HG03064 (cell line): ENCODE results near the gene PRDM16.

Experiments
- ATAC-seq: cut with Tn5 transposase; IDR thresholded peaks from one replicate; pipeline ENCODE4 v1.9.1; 2021; ENCODE audit warnings: low read depth; ENCODE audit not compliant: unreplicated experiment

Gene PRDM16

DNA sequence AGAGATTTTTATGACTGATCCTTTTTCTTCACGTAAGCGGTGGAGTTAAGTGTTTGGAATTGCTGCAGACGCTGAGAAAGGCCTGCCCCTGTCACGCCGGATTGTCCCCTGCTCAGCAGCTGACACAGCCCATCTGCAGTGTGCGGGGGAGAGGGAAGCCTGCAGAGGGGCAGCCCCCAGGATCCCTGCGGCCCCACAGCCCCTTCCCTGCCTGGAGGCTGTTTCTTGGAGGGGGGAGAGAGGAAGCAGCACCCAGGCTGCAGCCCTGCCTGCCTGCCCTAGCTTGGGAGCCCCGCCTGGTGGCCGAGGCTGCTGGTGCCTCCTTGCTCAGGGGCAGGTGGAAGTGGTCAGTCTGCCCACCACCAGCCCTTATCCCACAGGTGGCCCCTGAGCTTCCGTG is 50.7 kb downstream of the PRDM16 start:
- no peak for ATAC-seq

DNA sequence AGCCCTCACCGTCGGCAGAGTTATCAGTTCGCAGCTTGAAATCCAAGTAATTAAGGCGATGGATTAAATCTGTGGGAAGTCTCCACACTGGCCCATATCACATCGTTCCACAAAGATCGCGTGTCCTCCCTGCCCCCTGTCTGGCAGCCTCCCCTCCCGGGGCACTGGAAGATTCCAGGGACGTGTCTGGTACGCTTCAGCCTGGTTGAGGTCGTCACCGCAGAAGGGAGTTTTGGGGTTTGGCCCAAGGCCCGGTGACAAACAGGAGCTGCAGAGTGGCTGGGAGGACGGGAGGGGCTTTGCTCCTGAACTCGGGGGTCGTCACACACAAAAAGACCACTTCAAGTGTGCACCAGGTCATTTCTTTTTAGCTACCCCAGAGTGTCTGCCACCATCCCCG is 51.1 kb downstream of the PRDM16 start:
- ATAC-seq: no peak

DNA sequence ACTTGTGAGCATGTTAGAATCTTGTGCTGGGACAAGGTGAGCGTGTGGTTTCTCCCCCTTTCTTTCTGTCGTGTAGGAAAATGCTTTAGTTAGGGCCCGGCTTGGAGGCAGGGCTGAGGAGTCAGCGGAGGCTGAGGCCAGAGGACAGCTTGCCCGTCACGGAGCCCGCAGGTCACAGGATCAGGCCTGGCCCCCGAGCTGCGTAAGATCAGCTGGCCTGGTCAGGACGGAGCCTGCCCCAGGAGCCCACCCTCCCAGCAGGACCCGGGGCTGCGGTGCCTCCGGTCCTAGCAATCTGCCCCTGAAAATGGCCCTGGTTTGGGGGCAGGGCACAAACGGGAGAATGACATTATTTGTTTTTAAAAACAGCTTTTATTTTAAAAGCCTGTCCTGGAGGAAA is 52.0 kb downstream of the PRDM16 start:
- no peak for ATAC-seq

DNA sequence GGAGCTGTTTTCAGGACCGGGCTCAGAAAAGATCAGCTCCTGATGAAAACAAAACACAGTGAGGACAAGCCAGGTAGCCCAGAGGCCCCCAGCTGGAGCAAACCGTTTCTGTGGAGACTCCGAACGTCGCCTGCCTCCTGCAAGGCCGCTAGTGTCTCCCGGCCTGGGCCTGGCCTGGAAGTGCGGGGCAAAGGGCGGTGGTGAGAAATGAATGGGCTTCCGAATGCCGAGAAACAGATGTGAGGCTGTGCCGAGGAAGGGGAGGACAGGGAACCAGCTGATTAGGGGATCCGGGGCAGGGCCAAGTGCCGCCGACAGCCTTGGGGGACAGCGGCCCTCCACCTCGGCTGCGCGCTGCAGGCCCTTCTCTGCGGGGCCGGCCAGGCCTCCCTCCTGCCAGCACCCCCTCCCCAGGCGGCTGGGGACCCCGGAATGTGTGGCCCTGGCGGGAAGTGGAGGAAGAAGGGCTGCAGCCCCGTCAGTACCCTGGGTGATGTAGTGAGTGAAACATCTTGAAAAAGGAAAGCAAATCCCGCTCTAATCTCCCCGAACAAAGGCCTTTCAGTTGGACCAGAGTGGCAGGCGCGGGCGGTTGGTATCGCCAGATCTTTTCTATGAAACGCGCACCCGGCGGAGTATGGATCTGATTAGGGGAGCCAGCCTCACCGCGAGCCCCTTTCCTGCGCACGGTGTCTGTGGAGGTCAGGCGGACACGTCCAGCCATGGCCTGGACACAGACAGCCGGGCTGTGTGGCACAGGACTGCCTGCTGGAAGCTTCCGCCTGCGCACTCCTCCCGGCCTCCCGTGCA is 52.6 kb downstream of the PRDM16 start:
- ATAC-seq: no peak

DNA sequence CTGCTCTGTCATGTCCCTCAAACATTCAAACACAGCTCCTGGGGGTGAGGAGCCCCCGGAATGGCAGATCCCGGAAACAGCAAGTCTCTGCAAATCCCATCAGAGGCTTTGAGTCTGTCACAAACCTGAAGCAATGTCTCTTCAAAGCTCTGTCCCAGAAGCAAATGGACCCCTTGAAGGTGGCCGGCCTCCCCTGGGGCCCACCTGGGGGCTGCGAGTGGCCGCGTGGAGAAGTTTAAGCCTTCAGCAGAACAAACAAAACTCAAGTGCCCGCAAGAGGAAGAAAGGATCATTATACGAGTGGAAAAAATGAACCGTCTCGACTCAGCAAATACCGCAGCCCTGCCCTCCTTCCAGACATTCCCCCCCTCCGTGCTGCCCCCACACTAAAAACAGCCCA is 53.3 kb downstream of the PRDM16 start:
- no peak for ATAC-seq

DNA sequence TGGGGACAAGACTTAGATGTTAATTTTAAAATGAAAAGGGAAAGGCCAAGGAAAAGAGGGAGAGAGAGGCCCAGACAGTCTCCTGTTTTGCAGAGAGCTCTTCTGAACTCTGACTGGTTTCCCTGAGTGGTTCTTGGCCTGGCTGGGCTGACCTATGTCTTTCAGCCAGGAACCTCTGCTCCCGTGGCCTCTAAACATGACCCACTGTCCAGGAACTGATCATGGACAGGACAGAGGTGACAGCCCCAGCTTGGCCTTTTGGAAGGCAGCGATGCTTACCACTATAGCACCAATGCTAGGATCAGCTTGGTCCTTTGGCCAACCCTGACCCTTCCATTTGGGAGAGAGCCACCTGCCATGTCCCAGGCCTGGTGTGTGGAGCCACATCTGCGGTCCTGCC is 55.2 kb downstream of the PRDM16 start:
- ATAC-seq: no peak

DNA sequence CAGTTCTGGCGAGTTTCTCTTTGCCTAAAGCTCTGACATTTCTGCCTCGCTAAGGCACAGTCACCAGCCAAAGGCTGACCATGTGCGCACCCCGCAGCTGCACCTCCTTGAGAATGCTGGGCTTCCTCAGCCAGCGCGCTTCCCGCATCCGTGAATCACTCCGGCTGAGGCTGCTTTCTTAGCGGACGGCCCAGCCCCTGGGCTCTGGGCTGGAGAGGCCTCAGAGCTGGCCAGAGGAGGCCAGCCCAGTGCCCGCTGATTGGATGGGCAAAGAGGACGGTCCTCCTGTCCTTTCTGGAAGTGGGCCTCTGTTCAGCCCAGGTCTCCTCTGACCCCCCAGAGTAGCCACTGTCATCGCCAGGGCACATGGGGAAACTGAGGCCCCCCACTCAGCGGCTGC is 56.1 kb downstream of the PRDM16 start:
- no peak for ATAC-seq

DNA sequence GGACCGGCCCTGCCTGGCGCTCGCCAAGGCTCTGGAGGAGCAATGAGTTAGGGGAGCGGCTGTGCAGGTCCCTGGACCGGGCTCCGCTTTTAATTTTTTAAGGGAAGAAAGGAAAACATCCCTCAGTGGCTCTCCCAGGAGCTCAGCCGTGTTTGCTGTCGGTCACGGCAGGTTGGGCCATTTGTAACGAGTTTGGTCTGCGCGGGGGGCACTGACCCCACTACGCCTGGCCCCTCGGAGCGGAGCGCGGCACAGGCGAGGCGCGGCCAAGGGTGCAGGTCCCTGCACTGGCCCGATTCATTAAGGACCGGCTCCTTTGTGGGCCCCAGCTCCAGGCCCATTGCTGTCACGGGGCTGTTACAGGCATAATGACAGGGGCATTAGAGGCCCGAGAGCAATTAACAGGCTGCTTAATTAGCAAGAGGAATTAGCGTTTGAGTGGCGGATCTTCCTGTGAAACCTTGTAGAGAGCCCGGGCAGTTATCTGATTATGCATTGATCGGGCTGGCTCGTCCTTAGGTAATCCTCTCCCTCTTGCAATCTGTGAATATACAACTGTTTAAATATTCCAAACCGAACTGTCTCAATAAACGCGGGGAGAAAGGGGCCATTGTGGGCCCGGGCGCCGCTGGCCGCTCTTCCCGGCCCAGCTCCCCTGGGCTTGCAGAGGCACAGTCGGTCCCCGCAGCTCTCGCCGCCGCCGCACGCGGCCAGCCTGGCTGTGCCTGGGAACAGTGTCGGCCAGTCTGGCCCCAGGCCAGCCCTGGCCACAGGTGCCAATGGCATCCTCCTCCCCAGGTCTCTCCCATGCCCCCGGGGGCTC is 56.8 kb downstream of the PRDM16 start:
- no peak for ATAC-seq

DNA sequence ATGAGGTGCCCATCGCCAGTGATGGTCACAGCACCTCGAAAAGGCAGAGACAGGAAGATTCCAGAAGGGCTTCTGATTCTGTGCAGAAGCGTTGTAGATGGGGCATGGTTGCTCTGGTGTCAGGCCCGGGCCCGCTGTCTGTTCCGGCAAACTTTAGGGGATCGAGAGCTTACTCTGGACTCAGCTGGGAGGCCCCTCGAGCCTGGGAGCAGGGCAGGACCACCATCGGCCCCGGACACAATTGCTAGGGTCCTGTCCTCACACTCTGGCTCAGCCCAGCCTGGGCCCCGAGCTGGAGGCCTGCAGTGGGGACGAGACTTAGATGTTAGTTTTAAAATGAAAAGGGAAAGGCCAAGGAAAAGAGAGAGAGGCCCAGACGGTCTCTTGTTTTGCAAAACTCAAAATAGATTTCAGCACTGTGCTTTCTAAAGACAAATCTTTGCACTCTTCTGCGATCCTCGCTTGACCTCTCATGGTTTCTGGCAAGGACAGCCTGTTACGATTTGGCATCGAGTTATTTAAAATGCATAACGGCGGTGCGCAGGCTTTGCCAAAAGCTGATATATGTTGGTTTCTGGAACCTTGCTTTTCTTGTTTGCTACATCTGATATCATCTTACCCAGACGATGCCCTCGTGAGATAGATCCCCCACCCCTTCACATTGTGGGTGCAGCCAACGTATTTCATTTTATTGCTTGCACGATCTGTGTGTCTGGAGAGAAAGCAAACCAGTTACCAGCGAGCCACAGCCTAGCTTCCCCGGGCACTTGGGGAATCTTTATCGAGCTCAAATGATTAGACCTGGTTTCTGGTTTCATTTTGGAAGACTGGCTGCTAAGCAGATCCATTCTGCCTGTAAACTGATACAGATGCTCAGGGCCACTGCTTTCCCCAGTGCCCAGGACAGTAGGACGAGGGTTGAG is 58.0 kb downstream of the PRDM16 start:
- ATAC-seq: no peak

DNA sequence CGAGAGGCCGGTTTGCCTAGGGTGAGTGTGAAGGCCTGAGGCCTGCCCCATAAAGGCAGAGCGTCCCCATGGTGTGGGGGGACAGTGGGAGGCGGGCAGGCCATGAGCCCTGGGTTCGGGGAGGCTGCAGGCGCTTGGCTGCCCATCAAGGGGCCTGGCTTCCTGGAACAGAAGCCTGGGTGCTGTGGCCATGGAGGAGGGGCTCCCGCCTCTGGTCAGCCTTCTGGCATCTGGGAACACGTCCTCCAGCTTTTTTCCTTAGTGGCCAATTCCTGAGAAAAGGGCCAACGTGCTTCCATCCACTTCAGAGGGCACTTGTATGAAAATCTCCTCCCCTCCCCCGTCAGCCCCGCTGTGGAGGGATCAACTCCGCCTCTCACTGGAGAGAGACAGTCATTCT is 58.7 kb downstream of the PRDM16 start:
- no peak for ATAC-seq

DNA sequence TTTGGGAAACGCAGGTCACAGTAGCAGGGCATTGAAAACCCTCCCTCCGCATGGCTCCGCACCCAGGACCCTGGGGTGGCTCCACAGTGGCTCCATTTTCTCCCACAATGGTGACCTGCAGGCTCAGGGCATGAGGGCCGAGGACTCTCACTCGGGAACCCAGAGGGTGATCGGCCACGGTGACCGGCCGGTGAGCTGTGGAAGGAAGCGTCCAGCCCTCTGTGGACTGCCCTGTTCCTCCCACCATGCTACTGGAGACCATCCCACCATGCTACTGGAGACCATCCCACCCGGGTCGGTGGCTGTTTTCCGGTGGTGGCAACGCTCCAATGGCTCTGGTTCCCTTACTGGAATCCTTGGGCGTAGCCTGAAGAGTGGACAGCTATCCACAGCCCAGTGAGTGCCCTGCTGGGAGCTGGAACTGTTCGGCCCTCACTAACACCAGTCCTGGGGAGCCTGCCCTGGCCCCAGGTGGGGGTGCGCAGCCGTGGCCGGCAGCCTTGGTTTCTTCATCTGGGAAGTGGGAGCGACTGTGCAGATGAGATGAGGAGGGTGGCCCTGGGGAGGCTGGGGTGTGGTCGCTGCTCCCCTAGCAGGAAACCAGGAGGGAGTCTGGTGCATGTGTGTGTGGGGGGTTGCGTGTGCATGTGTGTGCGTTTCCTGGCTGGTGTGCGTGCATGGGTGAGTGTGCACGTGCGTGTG is 59.6 kb downstream of the PRDM16 start:
- no peak for ATAC-seq

DNA sequence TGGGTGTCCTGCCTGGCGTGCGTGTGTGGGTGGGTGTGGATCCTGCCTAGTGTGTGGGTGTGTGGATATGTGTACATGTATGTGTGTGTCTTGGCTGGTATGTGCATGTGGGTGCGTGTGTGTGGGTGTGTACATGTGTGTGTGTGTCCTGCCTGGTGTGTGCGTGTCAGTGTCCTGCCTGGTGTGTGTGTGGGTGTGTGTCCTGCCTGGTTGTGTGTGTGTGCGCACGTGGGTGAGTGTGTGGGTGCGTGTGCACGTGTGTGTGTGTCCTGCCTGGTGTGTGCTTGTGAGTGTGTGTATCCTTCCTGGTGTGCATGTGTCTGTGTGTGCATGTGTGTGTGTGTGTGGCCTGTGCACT is 60.1 kb downstream of the PRDM16 start:
- no peak for ATAC-seq

DNA sequence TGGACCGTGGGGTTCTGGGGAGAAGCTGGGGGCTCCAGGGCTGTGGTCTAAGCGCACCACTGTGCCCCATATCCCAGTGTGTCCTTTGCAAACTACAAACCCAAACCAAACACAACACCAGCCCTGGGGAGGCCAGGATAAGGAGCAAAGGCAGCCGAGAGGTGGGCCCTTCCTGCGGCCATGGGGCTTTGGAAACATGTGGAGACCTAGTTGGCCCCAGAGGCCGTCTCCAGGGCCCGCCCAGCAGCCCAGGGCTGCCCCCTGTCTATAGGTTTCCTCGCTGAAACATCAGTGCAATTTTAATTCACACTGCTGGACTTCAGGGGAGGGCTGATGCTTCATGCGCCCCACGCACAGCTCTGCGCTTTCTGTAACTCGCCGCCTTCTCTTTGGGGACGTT is 61.3 kb downstream of the PRDM16 start:
- ATAC-seq: no peak

DNA sequence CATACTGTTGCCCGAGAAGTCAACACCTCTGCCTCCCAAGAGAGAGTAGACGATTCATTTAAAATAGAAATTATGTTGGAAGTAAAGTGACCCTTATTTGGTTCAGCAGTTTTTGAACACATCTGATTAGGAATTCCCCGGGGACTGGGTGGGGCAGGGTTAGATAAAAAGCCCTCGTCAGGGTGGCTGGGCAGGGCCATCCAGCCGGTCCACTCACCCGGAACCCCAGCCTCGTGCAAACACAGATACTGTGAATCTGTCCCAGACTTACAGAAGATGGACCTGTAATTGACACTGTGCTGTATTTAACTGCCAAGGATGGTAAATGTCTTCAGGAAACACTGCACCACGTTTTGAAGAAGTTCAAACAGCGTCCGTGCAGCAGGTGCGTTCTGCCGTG is 63.7 kb downstream of the PRDM16 start:
- no peak for ATAC-seq

DNA sequence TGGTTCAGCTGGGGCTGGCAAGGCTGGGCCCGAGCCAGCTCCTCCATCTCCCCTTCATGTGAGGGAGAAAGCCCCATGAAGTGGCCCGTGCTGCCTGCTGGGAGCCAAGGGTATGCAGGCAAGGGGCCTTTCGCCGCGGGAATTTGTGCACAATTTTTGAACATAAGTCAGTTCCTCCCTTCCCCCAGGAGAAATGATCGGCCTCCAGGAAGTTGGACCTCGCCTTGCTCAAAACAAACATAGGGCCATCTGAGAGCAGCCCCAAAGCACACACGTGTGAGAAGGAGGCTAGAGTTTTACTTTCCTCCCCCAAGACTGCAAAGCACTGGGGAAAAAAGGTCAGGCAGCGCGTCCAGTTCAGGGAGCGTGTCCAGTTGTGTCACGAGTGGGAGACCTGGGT is 64.7 kb downstream of the PRDM16 start:
- no peak for ATAC-seq

DNA sequence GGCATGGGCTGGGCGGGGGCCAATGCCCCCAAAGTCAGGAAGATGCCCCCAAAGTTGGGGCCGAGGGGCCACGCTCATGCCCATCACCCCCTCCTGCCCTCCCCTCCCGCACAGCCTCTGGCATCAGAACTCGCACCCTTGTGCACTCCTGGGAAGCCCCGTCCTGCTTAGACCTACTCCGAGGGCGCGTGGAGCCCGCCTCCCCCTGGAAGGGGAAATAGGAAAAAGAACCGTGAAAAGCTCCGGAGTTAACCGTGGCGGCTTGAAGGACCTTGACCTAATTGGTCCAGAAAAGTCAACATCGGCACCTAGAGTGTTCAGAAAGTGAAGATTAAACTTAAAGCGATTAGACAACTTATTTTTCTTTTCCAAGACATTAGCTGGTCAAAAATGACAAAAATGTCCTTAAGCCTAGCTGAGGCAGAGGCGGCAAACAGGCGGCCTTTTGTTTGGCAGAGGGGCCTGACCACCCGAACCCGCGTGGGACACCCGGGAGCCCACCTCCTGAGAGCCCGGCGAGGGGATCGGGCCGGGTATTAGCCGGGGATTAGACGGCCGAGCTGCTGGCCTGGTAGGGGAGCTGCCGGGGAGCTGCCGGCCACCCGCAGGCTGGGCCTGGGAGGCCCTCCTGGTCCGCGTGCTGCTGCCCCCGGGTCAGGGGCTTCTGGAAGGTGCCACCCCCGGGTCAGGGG is 65.5 kb downstream of the PRDM16 start:
- ATAC-seq: no peak

DNA sequence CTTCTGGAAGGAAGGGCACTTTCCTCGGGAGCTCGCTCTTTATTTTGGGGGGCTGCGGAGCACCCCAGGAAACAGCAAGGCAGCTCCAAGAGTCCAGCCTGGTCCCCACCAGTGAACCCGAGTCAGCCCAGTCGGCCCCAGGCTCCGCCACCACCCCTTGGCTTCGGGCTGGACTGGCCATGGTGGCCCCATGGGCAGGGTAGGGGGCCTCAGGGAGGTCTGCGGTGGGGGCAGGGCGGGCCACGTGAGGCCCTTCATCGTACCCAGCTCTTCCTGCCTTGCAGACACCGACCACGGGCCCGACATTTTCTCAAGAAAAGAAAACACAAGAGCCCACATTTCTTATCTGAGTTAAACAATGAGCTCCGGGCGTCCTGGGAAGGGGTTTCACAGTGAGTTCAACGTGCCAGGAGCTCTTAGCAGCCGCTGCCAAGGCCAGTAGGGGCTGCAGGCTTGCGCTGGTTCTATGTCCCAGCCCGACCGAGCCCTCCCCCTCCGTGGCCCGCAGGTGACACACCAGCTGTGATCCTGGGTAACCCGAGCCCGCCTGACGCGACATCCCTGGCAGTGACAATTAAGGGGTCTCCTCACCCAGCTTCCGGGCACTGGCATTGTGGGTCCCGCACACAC is 66.2 kb downstream of the PRDM16 start:
- ATAC-seq: no peak

DNA sequence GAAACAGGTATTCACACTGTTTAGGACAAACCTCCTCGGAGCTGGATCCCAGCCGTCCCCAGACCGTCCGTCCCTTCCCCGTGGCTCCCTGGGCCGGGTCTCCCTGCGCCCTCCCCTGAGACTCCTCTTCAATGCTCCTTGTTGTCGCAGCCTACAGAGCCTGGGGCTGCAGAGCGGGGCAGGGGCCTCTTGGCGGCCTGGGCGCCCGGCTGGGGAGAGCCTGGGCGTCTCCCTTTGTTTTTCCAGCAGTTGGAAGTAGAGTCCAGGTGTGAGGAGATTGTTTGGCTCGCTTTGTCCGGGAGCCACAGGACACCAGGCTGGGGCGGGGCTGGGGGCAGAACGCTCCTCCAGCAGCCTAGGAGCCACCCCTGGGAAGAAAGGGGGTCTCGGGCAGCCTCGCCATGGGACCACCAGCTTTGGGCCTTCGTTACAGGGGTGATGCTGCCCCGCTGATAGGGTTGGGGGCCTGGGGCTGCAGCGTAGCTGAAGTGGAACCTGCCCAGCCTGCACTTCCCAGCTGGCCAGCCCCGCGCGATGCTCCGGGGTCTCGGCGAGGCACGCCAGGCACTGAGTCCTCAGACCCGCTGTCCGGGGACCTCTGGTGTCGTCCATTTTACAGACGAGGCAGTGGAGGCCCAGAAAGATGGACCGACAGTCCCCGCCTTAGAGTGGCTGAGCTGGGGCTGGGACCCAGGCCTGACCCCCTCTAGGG is 66.9 kb downstream of the PRDM16 start:
- ATAC-seq: no peak

DNA sequence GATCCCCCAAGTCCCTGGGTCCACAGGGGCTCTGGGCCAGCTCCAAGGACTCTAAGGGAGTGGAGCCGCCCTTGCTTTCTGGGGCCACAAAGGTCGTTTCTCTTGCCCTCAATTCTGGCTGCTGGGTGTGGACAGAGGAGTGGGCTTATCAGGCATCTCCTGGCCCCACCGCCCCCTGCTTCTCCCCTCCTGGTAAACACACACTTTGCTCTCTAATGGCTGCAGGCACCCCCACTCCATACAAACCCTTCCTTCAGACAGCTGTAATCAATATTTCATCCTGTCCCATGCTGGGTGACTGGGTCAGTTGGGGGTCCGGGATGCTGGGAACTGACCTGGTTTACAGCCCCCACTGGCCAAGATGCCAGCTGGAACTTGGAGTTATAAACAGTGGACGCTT is 67.5 kb downstream of the PRDM16 start:
- no peak for ATAC-seq
